GM21576 (cell line): ENCODE results near the gene PYGM.

Experiments
- ATAC-seq: cut with Tn5 transposase; IDR thresholded peaks from one replicate; pipeline ENCODE4 v1.9.1; 2021; ENCODE audit warnings: mild to moderate bottlenecking, moderate library complexity; ENCODE audit not compliant: unreplicated experiment

Gene PYGM

DNA sequence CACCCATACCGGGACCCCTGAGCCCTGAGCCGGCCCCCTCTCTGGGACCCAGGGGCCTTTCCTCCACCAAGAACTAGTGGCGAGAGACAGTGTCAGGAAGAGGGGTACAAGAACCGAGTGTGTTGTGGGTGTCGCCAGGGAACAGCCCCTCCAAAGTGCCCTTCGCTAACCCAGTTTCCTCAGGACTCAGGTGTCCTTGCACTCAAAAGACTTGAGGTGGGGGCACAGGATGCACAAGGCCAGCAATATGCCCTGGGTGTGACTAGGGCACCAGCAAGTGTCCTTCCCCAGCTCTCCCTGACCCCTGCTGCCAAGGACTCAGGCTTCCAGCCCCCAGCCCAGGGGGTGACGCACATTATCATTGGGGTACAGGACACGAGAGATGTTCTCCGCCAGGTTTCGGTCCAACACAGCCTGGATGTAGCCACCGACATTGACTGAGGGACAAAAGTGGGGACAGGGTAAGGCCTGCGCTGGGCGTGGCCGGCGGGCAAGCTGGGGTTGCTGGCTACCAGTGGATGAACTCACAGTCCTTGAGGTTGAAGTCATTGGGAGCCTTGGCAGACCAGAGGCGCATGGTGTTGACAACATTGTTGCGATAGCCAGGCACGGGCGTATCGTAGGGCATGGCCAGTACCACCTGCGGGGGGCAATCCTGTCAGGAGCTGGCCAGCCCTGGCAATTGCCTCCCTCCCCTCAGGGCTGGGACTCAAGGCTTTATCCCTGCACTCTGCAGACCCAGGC lies 4.7 kb downstream of the PYGM start:
- ATAC-seq, result no peak

DNA sequence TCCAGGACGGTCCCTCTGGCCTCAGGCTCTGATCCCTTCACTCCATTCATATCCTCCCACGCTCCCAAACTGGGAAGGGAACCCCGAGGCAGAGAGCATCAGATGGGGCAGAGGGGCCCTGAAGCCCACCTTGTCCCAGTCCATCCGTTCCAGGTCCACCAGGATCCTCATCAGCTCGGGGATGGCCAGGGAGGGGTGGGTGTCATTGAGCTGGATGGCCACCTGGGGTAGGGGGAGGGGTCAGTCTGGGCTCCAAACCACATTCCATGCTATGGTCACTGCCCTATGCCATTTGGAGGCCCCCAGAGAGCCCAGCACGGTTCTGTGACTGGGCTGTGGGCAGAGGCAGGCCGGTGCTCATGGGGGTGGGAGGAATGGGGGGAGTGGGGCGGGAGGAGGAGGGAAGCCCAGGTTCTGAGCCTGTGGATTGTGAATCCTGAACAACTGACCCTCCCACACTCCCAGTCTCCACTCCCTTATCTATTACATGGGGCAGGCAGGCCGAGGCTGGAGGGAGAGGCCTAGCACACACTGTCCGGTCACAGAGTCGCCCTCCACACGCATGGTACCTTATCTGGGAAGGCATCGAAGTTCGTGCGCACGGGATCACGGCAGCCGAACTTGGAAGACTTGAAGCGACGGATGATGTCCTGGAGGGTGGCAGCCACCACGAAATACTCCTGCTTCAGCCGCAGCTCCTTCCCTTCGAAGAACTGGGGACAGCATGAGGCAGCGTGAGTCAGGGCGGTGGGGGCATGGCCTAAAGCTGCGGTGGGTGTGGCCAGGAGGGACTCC lies 5.5 kb downstream of the PYGM start:
- no peak for ATAC-seq

- ATAC-seq, result no peak
These were observed 6.2 kb downstream of the PYGM start for GRCh38 chr11:64753380-64754123.

- ATAC-seq, result no peak
These were observed 6.8 kb downstream of the PYGM start for GRCh38 chr11:64753019-64753379.

DNA sequence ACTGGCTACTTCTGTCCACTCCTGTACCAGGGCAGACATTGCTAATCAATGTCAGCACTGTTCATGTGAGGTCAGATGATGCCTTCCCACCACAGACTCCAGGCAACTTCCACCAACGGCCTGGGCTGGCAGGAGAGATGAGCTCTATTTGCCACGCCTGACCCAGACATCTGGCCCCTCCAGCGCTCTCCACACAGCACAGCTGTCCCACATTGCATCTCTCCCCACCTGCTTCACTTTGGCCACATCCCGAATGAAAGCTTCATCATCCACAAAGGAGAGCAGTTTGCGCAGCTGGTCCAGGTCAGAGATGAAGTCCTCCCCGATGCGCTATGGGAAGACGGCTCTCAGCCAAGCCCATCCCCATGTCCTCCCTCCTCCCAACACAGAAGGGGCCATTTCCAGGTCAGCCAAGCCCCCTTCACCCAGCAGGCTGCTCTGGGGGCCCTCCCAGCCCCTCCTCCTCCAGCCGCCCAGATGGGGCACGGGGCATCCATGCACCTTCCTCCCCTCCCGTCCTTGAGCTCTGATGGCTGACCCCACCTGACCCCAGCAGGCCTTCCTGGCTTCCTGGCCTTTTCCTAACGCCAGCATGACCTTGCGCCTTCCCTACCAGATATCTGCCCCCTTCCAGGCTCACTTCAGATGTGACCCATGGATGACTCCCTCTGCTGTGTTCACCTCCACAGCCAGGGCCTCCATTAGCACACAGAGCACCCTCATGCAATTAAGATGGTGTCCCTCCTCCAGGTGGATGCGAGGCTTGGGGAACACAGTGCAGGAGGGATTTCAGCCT lies 7.4 kb downstream of the PYGM start:
- no peak for ATAC-seq

GRCh38 chr11:64751580-64751979 lies 8.2 kb downstream of the PYGM start:
- ATAC-seq, result no peak

- ATAC-seq, result no peak
These were observed 8.6 kb downstream of the PYGM start for GRCh38 chr11:64751136-64751535.

DNA sequence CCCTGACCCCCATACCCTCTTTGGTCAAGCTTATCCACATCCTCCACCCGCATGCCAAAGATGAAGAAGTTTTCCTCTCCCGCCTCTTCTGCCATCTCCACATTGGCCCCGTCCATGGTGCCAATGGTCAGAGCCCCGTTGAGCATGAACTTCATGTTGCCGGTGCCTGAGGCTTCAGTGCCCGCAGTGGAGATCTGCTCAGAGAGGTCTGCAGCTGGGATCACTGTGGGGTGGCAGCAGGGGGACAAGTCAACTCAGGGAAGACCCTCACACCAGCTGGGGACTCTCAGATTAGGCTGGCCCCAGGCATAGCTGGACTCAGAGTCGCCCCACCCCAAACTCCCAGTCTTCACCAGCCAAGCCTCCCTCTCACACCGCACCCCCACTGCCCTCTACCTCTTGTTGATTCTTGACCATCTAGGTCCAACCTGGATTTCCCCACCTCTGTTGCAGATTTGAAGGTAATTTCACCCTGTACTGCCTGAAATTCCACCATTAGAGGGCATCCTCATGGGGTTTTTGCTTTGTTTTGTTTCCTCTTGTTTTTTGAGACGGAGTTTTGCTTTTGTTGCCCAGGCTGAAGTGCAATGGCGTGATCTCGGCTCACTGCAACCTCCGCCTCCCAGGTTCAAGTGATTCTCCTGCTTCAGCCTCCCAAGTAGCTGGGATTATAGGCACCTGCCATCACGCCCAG lies 9.3 kb downstream of the PYGM start:
- ATAC-seq, result no peak

GRCh38 chr11:64747961-64748665 lies 11.7 kb downstream of the PYGM start:
- ATAC-seq, result no peak

GRCh38 chr11:64746486-64746885 lies 13.3 kb downstream of the PYGM start:
- no peak for ATAC-seq

DNA sequence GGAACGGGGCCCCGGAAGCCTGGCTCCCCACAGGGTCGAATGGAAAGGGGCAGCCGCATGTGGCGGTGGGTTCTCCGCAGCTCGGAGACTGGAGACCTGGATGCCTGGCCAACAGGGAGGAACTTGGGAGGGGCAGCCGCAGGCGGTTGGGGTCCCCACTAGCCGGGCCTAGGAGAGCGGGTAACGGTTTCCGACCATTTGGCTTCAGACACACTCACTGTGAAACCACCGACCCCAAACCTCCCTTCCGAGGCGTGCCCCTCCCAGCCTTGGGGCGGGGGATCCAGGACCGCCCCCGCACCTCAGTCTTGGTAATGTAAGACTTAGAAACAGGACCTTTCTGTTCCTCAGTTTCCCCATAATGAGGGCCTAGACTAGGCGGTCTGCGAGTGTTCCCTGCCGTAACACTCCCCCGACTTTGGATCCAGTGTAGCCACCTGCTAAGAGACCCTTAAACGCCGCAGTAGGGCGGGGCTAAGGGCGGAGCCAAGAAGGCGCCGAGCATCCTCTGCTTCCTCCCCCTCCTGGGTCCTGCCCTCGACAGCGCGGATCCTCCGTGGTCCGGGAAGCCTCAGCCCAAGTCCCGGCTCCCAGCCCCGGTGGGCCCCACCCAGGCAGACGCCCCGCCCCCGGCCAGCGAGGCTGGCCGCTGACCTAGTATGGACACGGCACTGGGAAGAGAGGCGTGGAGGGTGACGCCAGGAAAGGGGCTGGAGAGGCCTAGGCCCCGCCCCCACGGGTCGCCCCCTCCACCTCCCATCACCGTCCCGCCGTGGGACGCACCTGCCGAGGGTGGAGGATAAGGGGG lies 14.0 kb downstream of the PYGM start:
- no peak for ATAC-seq

DNA sequence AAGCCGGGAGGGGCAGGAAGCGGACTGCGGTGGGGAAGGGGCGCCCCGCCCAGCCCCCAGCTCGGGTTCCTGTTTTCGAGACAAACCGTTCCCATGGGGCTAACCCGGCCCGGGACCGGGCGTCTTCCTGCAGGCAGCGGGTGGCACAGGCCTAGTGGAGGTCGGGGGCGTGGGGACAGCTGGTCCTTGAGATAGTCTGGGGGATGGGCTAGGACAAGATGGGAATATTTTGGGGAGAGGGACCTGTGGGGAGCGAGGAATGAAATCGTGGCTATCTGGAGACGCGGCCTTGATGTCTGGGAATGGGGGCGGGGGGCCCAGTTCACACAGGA lies 14.6 kb downstream of the PYGM start:
- no peak for ATAC-seq

DNA sequence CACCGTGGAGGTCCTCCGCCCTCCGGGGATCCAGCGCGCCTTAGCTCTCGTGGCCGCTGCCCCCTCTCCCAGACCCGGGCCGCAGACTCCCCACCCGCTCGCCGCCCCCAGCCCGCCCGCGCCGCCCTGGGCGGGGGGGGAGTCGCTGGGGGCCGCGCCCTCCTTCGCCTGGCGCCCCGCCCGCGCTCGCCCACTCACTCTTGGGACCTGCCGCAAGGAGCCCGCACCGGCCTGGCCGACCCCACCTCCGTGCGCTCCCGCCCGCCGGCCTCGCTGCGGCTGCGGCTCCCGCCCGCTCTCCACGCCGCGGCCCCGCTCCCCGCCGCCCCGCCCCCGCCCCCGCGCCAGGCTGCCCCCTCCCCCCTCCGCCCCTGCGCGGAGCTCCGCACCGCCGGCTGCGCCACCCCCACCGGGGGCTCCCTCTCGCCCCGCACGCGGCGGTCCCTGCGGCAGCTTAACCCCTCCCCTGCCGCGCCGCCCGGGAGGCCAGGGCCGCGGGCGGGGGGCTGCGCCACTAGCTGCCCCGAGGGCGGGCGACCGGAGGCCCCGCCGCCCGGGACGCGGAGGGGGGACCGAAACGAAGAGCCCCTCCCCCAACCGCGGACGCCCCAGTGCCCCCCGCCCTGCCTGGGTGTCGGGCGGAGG lies 15.1 kb downstream of the PYGM start:
- no peak for ATAC-seq

DNA sequence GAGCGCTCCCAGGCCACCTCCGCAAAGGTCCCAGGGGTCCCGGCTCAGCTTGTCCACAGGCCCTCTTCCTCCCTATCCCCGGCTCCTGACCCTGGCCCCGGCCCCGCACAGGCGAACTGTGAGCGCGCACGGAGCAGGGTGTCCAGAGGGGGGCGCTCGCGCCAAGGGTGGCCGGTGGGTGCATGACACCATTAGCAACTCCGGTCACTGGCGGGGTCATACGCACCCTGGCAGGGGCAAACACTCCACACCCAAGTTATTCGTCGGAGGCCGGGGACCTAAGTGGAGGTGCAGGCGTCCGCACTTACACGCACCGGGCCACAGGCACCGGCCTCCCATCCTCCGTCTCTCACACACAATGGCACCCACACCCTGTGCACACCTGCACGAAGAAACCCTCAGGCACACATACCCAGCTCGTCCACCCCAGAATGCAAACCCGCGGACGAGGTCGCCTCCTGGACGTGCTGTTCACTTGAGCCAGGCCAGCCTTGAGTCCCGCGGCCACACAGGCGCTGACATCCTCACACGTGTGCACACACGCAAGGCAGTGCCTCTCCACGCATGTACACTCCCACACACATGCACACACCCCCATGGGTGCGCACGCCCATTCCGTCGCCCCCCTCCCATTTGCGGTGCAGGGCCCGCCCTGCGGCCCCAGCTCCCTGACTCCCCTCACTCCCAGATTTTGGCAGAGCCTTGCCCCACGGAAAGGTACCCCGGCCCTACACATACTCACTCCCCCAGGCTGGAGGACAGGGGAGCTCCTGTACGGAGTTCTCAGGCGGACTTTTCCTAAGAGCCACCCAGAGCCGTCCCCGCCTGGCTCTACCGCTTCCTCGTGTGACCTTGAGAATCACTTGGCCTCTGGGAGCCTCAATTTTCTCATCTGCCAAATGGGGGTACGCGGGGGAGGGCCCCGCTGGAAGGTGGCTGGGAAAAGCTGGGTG lies 15.9 kb downstream of the PYGM start, which contains the start of gene RASGRP2:
Gene RASGRP2 (minus strand): TSS at position 552 of the 953 bp plus-strand sequence. CDS start 1,276 bp downstream, outside the sequence.
- ATAC-seq, result no peak

DNA sequence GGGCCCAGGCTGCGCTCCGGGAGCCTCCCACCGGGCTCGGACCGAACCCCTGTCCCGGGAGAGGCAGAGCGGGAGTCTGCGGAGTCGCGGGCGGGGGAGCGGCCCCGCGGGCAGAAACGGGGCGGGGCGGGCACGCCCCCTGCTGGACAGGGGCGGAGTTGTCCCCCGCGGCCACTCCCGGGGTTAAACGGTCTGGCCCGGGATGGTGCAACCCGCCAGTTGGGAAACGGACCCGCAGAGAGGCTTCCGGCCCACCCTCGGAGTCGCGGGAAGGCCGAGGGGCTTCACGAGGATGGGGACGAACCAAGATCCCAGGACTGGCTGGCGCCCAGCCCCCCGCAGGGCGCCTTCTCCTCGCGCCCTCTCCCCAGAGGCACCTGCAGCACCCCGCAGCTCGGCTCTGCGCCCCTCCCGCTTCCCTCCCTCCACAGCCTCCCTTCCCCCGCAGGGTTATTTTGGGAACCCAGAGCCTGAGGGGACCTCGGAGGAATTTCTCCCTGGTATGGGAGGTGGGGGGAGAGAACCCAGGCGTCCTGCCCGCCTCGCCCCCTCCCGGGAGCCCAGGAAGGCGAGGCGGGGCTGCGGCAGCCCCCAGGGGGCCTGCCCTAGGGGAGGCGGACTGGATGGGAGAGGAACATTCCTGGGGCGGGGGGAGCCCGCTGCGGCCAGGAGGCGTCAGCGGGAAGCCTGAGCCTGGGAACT lies 16.7 kb downstream of the PYGM start:
- ATAC-seq, result no peak

GRCh38 chr11:64742087-64742888 lies 17.5 kb downstream of the PYGM start:
- ATAC-seq, result no peak
